ENCODE data around the gene AMDHD1. TPM values are rescaled to one million over a fixed set of nuclear protein-coding genes. Genes with fewer than 3 reads are reported as not detected.

The AMDHD1 gene, protein sequence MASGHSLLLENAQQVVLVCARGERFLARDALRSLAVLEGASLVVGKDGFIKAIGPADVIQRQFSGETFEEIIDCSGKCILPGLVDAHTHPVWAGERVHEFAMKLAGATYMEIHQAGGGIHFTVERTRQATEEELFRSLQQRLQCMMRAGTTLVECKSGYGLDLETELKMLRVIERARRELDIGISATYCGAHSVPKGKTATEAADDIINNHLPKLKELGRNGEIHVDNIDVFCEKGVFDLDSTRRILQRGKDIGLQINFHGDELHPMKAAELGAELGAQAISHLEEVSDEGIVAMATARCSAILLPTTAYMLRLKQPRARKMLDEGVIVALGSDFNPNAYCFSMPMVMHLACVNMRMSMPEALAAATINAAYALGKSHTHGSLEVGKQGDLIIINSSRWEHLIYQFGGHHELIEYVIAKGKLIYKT
- polyA plus RNA-seq (2013, experiment 1 of 2), result 0.03 TPM
- polyA plus RNA-seq (2013, experiment 2 of 2), result 0.05 TPM

DNA sequence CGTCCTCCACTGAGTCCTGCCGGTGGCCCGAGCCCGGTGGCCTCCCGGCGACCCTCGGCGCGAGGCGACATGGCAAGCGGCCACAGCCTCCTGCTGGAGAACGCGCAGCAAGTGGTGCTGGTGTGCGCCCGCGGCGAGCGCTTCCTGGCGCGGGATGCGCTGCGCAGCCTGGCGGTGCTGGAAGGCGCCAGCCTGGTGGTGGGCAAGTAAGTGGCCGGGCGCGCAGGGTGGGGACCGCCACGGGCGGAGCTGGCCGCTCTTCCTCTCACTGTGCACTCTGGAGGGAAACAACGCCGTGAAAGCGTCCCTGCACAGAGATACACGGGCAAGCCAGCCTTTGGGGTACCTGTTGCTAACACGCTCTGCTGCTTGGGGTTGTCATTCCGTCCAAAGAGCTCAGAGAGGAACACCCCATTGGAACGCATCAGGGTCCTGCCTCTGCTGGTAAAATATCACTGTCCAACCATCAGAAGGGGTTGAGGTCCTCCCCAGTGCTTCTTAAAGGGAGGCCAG, at the start of gene AMDHD1:
TSS of gene AMDHD1 (plus strand) at position 2 of the 513 bp plus-strand sequence. CDS start at position 70, 68 bp downstream.
- Histone ChIP-seq H3K9ac (ENCODE audit: low read length) (peak within 1 kb of the TSS; percentile 88), H3K4me1 (ENCODE audit: control insufficient read depth, insufficient read depth, low read depth, low read length) (peaks cover 6% of the 10 kb centered on the region)

DNA sequence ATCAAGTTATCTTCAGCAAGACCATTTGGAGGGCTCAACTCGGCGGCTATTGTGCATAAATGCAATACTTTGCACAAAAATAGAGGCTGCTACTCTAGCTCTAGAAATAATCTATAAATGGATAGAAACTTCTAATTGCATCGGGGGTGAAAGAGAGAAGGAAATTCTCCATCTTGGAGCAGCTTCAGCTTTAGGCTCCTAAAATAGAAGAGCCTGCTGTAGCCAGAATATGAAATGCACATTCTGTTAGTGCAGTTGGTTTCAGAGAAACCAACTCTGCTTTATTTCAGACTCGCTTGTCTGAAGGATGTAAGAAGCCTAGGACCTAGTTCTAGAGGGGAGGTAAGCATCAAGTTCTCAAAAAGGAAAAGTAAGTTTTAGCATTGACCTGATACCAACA, 46.3 kb upstream of the AMDHD1 start:
- Histone ChIP-seq H2AFZ (ENCODE audit: low read depth, low read length) (no peak overlapping the region), H3K18ac (ENCODE audit: low read depth in 1 of 2, low read length in 2 of 2) (no peak overlapping the region), H2BK120ac (ENCODE audit: low read depth, low read length) (no peak overlapping the region), H3K9ac (ENCODE audit: low read length) (no peak overlapping the region), H3K27ac (ENCODE audit: low read length, poor library complexity, severe bottlenecking) (no peak overlapping the region), H2BK15ac (ENCODE audit: low read depth, poor library complexity, severe bottlenecking) (no peak overlapping the region), H3K4me2 (ENCODE audit: low read length, poor library complexity, severe bottlenecking) (no peak overlapping the region), H2BK5ac (ENCODE audit: low read depth, low read length, poor library complexity, severe bottlenecking) (no peak overlapping the region), H2BK12ac (ENCODE audit: low read length in 2 of 2) (no peak overlapping the region), H3K4me3 (ENCODE audit: insufficient read depth in 1 of 2, low read depth in 1 of 2, low read length in 2 of 2) (no peak overlapping the region), H2AK5ac (ENCODE audit: low read length, severe bottlenecking) (no peak overlapping the region), H3K4ac (ENCODE audit: low read depth in 1 of 2, low read length in 2 of 2) (no peak overlapping the region), H4K91ac (ENCODE audit: low read length) (no peak overlapping the region), H3K14ac (ENCODE audit: low read length in 2 of 2) (no peak overlapping the region), H4K8ac (ENCODE audit: low read length) (no peak overlapping the region), H3K79me1 (replicated peaks; ENCODE audit: low read length, poor library complexity, severe bottlenecking) (no peaks in the 10 kb centered on the region), H3K9me3 (ENCODE audit: control insufficient read depth, low read length) (no peaks in the 10 kb centered on the region), H3K27me3 (ENCODE audit: control insufficient read depth in 1 of 2, insufficient read depth in 1 of 2, low read length in 2 of 2) (peaks cover 4 to 16% of the 10 kb centered on the region in 2 experiments), H3K36me3 (ENCODE audit: control insufficient read depth in 1 of 2, insufficient read depth in 2 of 2, low read depth in 1 of 2, low read length in 2 of 2) (no peaks in the 10 kb centered on the region), H3K4me1 (ENCODE audit: control insufficient read depth, insufficient read depth, low read depth, low read length) (no peaks in the 10 kb centered on the region), H3K23ac (ENCODE audit: low read length in 2 of 2) (no peak overlapping the region)
- WGBS, result 94% methylated on average over 2 of the region's 4 CpGs
- DNase-seq, result no peak

More for the DNA sequence above, at the start of gene AMDHD1:
- peak within 1 kb of the TSS; percentile 55 for H2AFZ ChIP-seq (ENCODE audit: low read depth, low read length)
- no peak within 1 kb of the TSS for H2AK5ac ChIP-seq (ENCODE audit: low read length, severe bottlenecking)
- H3K4ac ChIP-seq (ENCODE audit: low read depth in 1 of 2, low read length in 2 of 2), result no peak within 1 kb of the TSS
- H3K4me3 ChIP-seq (ENCODE audit: insufficient read depth in 1 of 2, low read depth in 1 of 2, low read length in 2 of 2), result peak within 1 kb of the TSS; percentile 75 to 84
- H4K91ac ChIP-seq (ENCODE audit: low read length), result peak within 1 kb of the TSS; percentile 78
- H4K8ac ChIP-seq (ENCODE audit: low read length), result peak within 1 kb of the TSS; percentile 96
- no peaks in the 10 kb centered on the region for H3K9me3 ChIP-seq (ENCODE audit: control insufficient read depth, low read length)
- H2BK12ac ChIP-seq (ENCODE audit: low read length in 2 of 2), result peak within 1 kb of the TSS in 1 of 2 experiments; percentile 49
- no peak within 1 kb of the TSS for H3K27ac ChIP-seq (ENCODE audit: low read length, poor library complexity, severe bottlenecking)
- 1% methylated on average over 38 of the region's 38 CpGs for WGBS
- no peak within 1 kb of the TSS for H3K23ac ChIP-seq (ENCODE audit: low read length in 2 of 2)
- H3K4me2 ChIP-seq (ENCODE audit: low read length, poor library complexity, severe bottlenecking), result peak within 1 kb of the TSS; percentile 96
- peak within 1 kb of the TSS; percentile 43 to 67 for H3K18ac ChIP-seq (ENCODE audit: low read depth in 1 of 2, low read length in 2 of 2)
- no peaks in the 10 kb centered on the region for H3K36me3 ChIP-seq (ENCODE audit: control insufficient read depth in 1 of 2, insufficient read depth in 2 of 2, low read depth in 1 of 2, low read length in 2 of 2)
- peaks cover 5 to 7% of the 10 kb centered on the region in 2 experiments for H3K27me3 ChIP-seq (ENCODE audit: control insufficient read depth in 1 of 2, insufficient read depth in 1 of 2, low read length in 2 of 2)
- no peaks in the 10 kb centered on the region for H3K79me1 ChIP-seq (replicated peaks; ENCODE audit: low read length, poor library complexity, severe bottlenecking)
- peak within 1 kb of the TSS; percentile 89 for H2BK15ac ChIP-seq (ENCODE audit: low read depth, poor library complexity, severe bottlenecking)
- no peak within 1 kb of the TSS for H3K14ac ChIP-seq (ENCODE audit: low read length in 2 of 2)
- peak; percentile 60 for DNase-seq
- peak within 1 kb of the TSS; percentile 49 for H2BK5ac ChIP-seq (ENCODE audit: low read depth, low read length, poor library complexity, severe bottlenecking)
- peak within 1 kb of the TSS; percentile 80 for H2BK120ac ChIP-seq (ENCODE audit: low read depth, low read length)

DNA sequence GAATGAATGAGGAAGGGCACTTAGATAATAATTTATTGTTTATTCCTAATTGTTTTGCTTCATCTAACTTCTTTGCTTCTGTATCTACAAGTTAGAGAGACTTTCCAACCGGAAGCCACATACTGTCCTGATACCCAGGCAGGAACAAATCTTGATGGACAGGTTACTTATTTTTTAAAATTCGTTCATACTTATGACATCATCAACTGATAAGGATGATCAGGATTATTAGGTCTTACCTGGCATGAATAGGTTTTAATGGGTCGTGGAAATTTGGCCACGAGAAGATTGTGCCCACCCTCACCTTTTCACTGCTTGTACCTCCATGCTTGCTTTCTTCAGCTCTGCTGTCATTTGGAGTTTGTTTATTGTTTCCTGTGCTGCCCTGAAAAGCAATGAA, 45.0 kb upstream of the AMDHD1 start:
- Histone ChIP-seq H2BK5ac (ENCODE audit: low read depth, low read length, poor library complexity, severe bottlenecking) (no peak overlapping the region), H3K23ac (ENCODE audit: low read length in 2 of 2) (no peak overlapping the region), H2BK120ac (ENCODE audit: low read depth, low read length) (no peak overlapping the region), H4K91ac (ENCODE audit: low read length) (no peak overlapping the region), H3K27ac (ENCODE audit: low read length, poor library complexity, severe bottlenecking) (no peak overlapping the region), H3K4me3 (ENCODE audit: insufficient read depth in 1 of 2, low read depth in 1 of 2, low read length in 2 of 2) (no peak overlapping the region), H2AFZ (ENCODE audit: low read depth, low read length) (no peak overlapping the region), H3K9me3 (ENCODE audit: control insufficient read depth, low read length) (peaks cover under 1% of the 10 kb centered on the region), H3K4me1 (ENCODE audit: control insufficient read depth, insufficient read depth, low read depth, low read length) (no peaks in the 10 kb centered on the region), H3K79me1 (replicated peaks; ENCODE audit: low read length, poor library complexity, severe bottlenecking) (no peaks in the 10 kb centered on the region), H2BK15ac (ENCODE audit: low read depth, poor library complexity, severe bottlenecking) (no peak overlapping the region), H3K14ac (ENCODE audit: low read length in 2 of 2) (no peak overlapping the region), H3K27me3 (ENCODE audit: control insufficient read depth in 1 of 2, insufficient read depth in 1 of 2, low read length in 2 of 2) (peaks cover 4 to 16% of the 10 kb centered on the region in 2 experiments), H3K4me2 (ENCODE audit: low read length, poor library complexity, severe bottlenecking) (no peak overlapping the region), H3K36me3 (ENCODE audit: control insufficient read depth in 1 of 2, insufficient read depth in 2 of 2, low read depth in 1 of 2, low read length in 2 of 2) (no peaks in the 10 kb centered on the region), H3K9ac (ENCODE audit: low read length) (no peak overlapping the region), H3K4ac (ENCODE audit: low read depth in 1 of 2, low read length in 2 of 2) (no peak overlapping the region), H2BK12ac (ENCODE audit: low read length in 2 of 2) (no peak overlapping the region), H3K18ac (ENCODE audit: low read depth in 1 of 2, low read length in 2 of 2) (no peak overlapping the region), H2AK5ac (ENCODE audit: low read length, severe bottlenecking) (no peak overlapping the region), H4K8ac (ENCODE audit: low read length) (no peak overlapping the region)
- DNase-seq, result no peak
- WGBS, result 85% methylated on average over 3 of the region's 4 CpGs

DNA sequence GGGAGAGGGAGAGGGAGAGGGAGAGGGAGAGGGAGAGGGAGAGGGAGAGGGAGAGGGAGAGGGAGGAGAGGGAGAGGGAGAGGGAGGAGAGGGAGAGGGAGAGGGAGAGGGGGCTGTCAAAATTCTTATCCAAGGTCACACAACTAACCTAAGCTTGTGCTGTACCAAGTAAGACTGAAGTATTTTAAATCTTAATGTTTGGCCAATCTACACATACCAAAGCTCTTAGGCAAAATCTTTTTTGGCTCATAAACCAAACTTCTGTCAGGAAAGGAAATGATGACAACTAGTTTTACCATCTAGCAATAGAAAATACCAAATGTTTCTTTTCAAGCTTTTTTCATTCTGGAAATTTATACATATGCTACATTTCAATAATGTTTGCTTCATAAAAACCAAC, 34.6 kb upstream of the AMDHD1 start:
- Histone ChIP-seq H2BK15ac (ENCODE audit: low read depth, poor library complexity, severe bottlenecking) (no peak overlapping the region), H3K4me2 (ENCODE audit: low read length, poor library complexity, severe bottlenecking) (no peak overlapping the region), H2BK5ac (ENCODE audit: low read depth, low read length, poor library complexity, severe bottlenecking) (no peak overlapping the region), H2AK5ac (ENCODE audit: low read length, severe bottlenecking) (no peak overlapping the region), H3K79me1 (replicated peaks; ENCODE audit: low read length, poor library complexity, severe bottlenecking) (no peaks in the 10 kb centered on the region), H3K36me3 (ENCODE audit: control insufficient read depth in 1 of 2, insufficient read depth in 2 of 2, low read depth in 1 of 2, low read length in 2 of 2) (no peaks in the 10 kb centered on the region), H3K27ac (ENCODE audit: low read length, poor library complexity, severe bottlenecking) (no peak overlapping the region), H2BK120ac (ENCODE audit: low read depth, low read length) (no peak overlapping the region), H3K23ac (ENCODE audit: low read length in 2 of 2) (no peak overlapping the region), H3K4me3 (ENCODE audit: insufficient read depth in 1 of 2, low read depth in 1 of 2, low read length in 2 of 2) (no peak overlapping the region), H3K27me3 (ENCODE audit: control insufficient read depth in 1 of 2, insufficient read depth in 1 of 2, low read length in 2 of 2) (peaks cover 0 to 9% of the 10 kb centered on the region in 2 experiments), H3K4ac (ENCODE audit: low read depth in 1 of 2, low read length in 2 of 2) (no peak overlapping the region), H2AFZ (ENCODE audit: low read depth, low read length) (no peak overlapping the region), H3K9me3 (ENCODE audit: control insufficient read depth, low read length) (no peaks in the 10 kb centered on the region), H2BK12ac (ENCODE audit: low read length in 2 of 2) (no peak overlapping the region), H3K4me1 (ENCODE audit: control insufficient read depth, insufficient read depth, low read depth, low read length) (peaks cover 2% of the 10 kb centered on the region), H4K91ac (ENCODE audit: low read length) (no peak overlapping the region), H3K9ac (ENCODE audit: low read length) (no peak overlapping the region), H3K18ac (ENCODE audit: low read depth in 1 of 2, low read length in 2 of 2) (no peak overlapping the region), H4K8ac (ENCODE audit: low read length) (no peak overlapping the region), H3K14ac (ENCODE audit: low read length in 2 of 2) (no peak overlapping the region)
- DNase-seq, result no peak

Data from mesenchymal stem cell (in vitro differentiated cells and primary cell).